GM23248 (cell line): ENCODE data around the gene EVL.

Source experiments
- EZH2 ChIP-seq: fragments of 200-600 bp; sonication (generic); IDR thresholded peaks from 2 replicates; pipeline ENCODE4 v1.6.1; 2018; ENCODE audit warnings: antibody characterized with exemption, mild to moderate bottlenecking; ENCODE audit not compliant: insufficient read depth, poor library complexity, severe bottlenecking
- EZH2phosphoT487 ChIP-seq: fragments of 200-600 bp; sonication (generic); IDR thresholded peaks from 2 replicates; pipeline ENCODE4 v1.6.1; 2018; ENCODE audit warnings: antibody characterized with exemption, moderate library complexity, mild to moderate bottlenecking, low read depth; ENCODE audit not compliant: insufficient read depth

GRCh38 chr14:100178691-100179090, 113.5 kb downstream of the EVL start:
- TF ChIP-seq EZH2 (no peak), EZH2phosphoT487 (no peak)
